KMS-11 (cell line): Measurements from ENCODE around the gene ZBED4.

Experiments used
- H2AFZ ChIP-seq: fragments of 200-600 bp; sonication (generic); 2 replicates; pipeline ENCODE4 v1.6.1; 2016; ENCODE audit warnings: antibody characterized with exemption, mixed run types, low read depth
- H3K27ac ChIP-seq: fragments of 200-600 bp; sonication (generic); 2 replicates; pipeline ENCODE4 v1.6.1; 2016; ENCODE audit warnings: mild to moderate bottlenecking, mixed run types
- H3K27me3 ChIP-seq: fragments of 200-600 bp; sonication (generic); 2 replicates; pipeline ENCODE4 v1.6.1; 2017; ENCODE audit warnings: mild to moderate bottlenecking, low read depth, mixed run types, moderate library complexity; ENCODE audit not compliant: insufficient read depth
- H3K36me3 ChIP-seq: fragments of 200-600 bp; sonication (generic); 2 replicates; pipeline ENCODE4 v1.6.1; 2017; ENCODE audit warnings: mild to moderate bottlenecking, mixed run types; ENCODE audit not compliant: insufficient read depth
- H3K4me1 ChIP-seq: fragments of 200-600 bp; sonication (generic); 2 replicates; pipeline ENCODE4 v1.6.1; 2016; ENCODE audit warnings: mild to moderate bottlenecking, low read depth, mixed run types; ENCODE audit not compliant: poor library complexity, severe bottlenecking
- H3K4me2 ChIP-seq: fragments of 200-600 bp; sonication (generic); 2 replicates; pipeline ENCODE4 v1.7.0; 2016; ENCODE audit warnings: mild to moderate bottlenecking, mixed run types
- H3K4me3 ChIP-seq: fragments of 200-600 bp; sonication (generic); IDR thresholded peaks from 2 replicates; pipeline ENCODE4 v1.6.1; 2017; ENCODE audit warnings: low read depth, low read length, mixed read lengths; ENCODE audit not compliant: insufficient read depth
- H3K79me2 ChIP-seq: fragments of 200-600 bp; sonication (generic); 2 replicates; pipeline ENCODE4 v1.6.1; 2016; ENCODE audit warnings: low read depth, mixed run types; ENCODE audit not compliant: insufficient read depth
- H3K9ac ChIP-seq: fragments of 200-600 bp; sonication (generic); 2 replicates; pipeline ENCODE4 v1.6.1; 2016; ENCODE audit warnings: mild to moderate bottlenecking, mixed run types
- H4K20me1 ChIP-seq: fragments of 200-600 bp; sonication (generic); 2 replicates; pipeline ENCODE4 v1.6.1; 2016; ENCODE audit warnings: mild to moderate bottlenecking, mixed run types; ENCODE audit not compliant: insufficient read depth
- TF ChIP-seq, protein P1 (sequence below): fragments of 200-600 bp; sonication (generic); conservative IDR thresholded peaks from 2 replicates; pipeline ENCODE4 v1.6.1; 2017; ENCODE audit warnings: low read depth, mild to moderate bottlenecking, antibody characterized with exemption, low read length, moderate library complexity, mixed read lengths

ZBED4 gene

DNA sequence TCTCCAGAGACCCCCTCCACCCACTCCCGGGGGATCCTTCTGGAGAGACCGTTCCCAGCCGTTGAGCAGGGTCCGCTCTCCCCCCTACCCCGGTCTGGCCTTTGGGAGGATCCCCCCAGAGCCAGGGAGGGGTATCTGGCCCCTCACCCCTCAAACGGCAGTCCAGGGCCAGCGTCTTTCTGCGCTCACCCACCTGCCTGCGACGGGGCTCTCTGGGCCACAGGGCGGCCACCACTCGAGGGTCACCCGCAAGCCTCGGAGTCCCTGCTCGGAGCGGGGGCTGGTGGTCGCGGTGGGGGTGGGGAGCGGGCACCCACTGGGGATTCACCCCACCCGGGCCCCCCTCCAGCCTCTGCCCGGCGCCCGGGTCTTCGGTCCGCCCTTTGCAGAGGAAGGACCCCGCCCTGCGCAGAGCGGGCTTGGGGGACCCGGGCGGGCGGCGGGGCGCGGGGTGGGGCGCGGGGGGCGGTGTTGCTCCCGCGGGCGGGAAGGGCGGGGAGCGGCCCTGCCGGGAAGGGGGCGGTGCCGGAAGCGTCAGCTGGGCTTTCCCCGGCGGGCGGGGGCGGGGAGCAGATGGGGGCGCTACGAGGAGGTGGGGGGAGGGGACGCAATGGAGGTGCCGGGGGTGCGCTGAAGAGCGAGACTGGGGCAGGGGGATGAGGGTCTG is 81.4 kb downstream of the ZBED4 start:
- Histone ChIP-seq H3K27ac (peak overlapping the region; percentile 55), H3K36me3 (no peaks in the 10 kb centered on the region), H3K4me2 (peak overlapping the region; percentile 68), H3K27me3 (no peaks in the 10 kb centered on the region), H3K79me2 (no peaks in the 10 kb centered on the region), H3K4me3 (no peak overlapping the region), H2AFZ (no peak overlapping the region), H3K4me1 (peaks cover 35% of the 10 kb centered on the region), H4K20me1 (no peaks in the 10 kb centered on the region), H3K9ac (peak overlapping the region; percentile 59)
- TF ChIP-seq, protein P1, sequence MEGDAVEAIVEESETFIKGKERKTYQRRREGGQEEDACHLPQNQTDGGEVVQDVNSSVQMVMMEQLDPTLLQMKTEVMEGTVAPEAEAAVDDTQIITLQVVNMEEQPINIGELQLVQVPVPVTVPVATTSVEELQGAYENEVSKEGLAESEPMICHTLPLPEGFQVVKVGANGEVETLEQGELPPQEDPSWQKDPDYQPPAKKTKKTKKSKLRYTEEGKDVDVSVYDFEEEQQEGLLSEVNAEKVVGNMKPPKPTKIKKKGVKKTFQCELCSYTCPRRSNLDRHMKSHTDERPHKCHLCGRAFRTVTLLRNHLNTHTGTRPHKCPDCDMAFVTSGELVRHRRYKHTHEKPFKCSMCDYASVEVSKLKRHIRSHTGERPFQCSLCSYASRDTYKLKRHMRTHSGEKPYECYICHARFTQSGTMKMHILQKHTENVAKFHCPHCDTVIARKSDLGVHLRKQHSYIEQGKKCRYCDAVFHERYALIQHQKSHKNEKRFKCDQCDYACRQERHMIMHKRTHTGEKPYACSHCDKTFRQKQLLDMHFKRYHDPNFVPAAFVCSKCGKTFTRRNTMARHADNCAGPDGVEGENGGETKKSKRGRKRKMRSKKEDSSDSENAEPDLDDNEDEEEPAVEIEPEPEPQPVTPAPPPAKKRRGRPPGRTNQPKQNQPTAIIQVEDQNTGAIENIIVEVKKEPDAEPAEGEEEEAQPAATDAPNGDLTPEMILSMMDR = no peak

DNA sequence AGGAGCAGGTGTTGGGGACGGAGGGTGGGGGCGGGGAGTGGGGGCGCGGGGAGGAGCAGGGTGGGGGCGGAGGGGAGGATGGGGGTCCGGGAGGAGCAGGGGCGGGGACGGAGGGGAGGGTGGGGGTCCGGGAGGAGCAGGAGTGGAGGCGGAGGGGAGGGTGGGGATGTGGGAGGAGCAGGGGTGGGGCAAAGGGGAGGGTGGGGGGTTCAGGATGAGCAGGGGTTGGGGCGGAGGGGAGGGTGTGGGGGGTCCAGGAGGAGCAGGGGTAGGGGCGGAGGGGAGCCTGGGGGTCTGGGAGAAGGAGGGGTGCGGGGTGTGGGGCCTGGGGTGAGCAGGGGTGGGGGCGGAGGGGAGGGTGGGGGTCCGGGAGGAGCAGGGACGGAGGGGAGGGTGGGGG is 81.9 kb downstream of the ZBED4 start:
- H3K27ac ChIP-seq = no peak overlapping the region
- no peaks in the 10 kb centered on the region for H3K27me3 ChIP-seq
- H3K4me3 ChIP-seq = no peak overlapping the region
- H3K9ac ChIP-seq = no peak overlapping the region
- no peak overlapping the region for H2AFZ ChIP-seq
- H3K36me3 ChIP-seq = no peaks in the 10 kb centered on the region
- H3K4me2 ChIP-seq = no peak overlapping the region
- TF ChIP-seq, protein P1 = no peak
- H4K20me1 ChIP-seq = no peaks in the 10 kb centered on the region
- no peaks in the 10 kb centered on the region for H3K79me2 ChIP-seq
- peaks cover 35% of the 10 kb centered on the region for H3K4me1 ChIP-seq

DNA sequence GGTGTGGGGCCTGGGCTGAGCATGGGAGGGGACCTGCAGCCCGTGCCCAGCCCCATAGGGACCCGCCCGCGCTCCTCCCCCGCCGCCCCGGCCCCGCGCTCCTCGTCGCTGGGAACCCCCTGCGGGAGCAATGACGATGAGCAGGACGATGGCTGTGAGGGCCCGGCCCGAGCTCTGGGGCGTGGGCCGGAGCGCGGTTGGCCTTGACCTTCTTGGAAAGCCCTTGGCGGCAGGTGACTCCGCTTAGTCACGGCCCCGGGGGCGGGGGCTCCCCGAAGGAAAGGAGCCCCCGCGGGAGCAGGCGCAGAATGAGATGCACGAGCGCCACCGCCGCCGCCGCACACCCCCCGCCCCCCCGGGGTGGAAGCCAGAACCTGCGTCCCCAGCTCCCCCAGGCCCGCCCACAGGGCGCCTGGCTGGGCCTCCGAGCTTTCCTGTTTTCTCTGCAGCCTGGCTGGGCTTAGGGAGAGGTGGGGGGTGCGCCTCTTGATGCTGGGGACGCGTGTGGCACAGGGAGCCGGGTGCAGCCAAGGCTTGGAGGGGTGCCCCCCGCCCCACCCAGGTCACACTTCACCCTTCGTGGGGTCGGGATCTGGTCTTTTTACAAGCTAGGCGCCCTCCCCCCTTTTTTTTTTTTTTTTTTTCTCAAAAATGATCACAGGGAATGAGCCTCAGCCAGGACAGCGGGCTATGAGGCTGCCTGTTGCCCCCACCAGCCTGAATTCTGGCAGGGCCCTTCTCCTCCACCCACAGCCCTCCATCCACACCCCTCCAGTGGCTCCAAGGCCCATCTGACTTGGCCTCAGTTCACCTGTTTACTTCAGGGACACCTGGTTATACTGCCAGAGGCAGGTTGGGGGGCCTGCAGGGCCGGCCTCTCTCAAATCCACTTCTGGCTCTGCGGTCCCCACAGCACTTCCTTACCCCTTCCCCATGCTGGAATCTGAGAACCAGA is 82.7 kb downstream of the ZBED4 start:
- no peaks in the 10 kb centered on the region for H3K27me3 ChIP-seq
- peaks cover 27% of the 10 kb centered on the region for H3K4me1 ChIP-seq
- H4K20me1 ChIP-seq = no peaks in the 10 kb centered on the region
- H3K79me2 ChIP-seq = no peaks in the 10 kb centered on the region
- peak overlapping the region; percentile 39 for H3K4me2 ChIP-seq
- TF ChIP-seq, protein P1 = no peak
- H3K9ac ChIP-seq = peak overlapping the region; percentile 61
- H3K4me3 ChIP-seq = no peak overlapping the region
- H3K36me3 ChIP-seq = no peaks in the 10 kb centered on the region
- peak overlapping the region; percentile 83 for H3K27ac ChIP-seq
- H2AFZ ChIP-seq = no peak overlapping the region

DNA sequence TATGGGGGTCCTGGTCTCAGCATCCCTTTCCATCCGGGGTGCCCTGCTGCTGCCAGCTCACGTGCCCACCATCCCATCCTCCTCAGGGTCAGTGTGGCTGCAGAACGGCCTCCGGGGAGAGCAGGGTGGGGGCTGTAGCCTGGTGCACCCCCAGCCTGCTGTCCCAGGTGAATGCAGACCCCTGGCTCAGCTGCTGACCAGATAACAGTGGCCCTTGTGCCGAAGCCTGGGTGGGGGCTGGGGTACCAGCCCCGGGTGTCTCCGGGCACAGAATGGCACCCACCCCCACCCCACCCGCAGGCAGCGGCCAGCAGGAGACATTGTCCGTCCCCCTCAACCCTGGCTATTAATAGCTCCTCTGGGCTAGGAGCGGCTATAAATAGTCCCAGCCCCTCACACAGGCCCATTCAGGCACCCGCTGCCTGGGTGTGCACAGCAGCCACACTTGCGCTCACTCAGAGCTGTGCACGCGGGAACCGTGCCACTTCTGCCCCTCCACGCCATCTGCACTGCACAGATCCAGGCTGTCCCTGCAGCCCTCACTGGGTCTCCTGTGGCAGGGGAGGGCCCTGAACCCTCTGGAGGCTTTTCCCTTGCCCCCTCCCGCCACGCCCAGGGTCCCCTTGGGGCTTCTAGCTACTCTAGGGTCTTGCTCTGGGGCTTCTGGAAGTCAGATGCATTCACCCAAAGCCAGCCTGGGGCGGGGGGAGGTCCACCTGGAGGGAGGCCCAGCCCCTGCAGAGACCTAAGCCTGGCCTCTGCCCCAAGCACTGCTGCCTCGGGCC is 83.5 kb downstream of the ZBED4 start:
- Histone ChIP-seq H3K79me2 (no peaks in the 10 kb centered on the region), H3K27ac (peak overlapping the region; percentile 83), H2AFZ (no peak overlapping the region), H3K36me3 (no peaks in the 10 kb centered on the region), H3K4me2 (peak overlapping the region; percentile 39; the same call in 1 of the 2 replicates), H3K4me1 (peaks cover 27% of the 10 kb centered on the region), H4K20me1 (no peaks in the 10 kb centered on the region), H3K27me3 (no peaks in the 10 kb centered on the region), H3K4me3 (no peak overlapping the region), H3K9ac (peak overlapping the region; percentile 61; the same call in 1 of the 2 replicates)
- TF ChIP-seq, protein P1 = no peak
